ENCODE data around the gene MDN1. TPM values are rescaled to one million over a fixed set of nuclear protein-coding genes. Genes with fewer than 3 reads are reported as not detected.
A peak's percentile ranks its signal among the peaks of the same experiment; 100 is the strongest.

The MDN1 gene
- total and polyA plus RNA-seq, 2 of the 13 experiments (the other 11 are each of a cell fraction or from before 2014, with no cell fraction given) = 18.8 to 52.9 TPM

GRCh38 chr6:89819336-89820130 lies at the start of gene MDN1 (continued):
- TF ChIP-seq TRAFD1 (CRISPR knock-in tag; IDR thresholded peaks at IDR 0.05; ENCODE audit: borderline replicate concordance) (0 out of 2 replicates have a peak, but pooled peaks have one; percentile 72), SSRP1 (CRISPR knock-in tag; IDR thresholded peaks at IDR 0.05) (no peak), ZNF235 (CRISPR knock-in tag; IDR thresholded peaks at IDR 0.05; ENCODE audit: borderline replicate concordance) (no peak), ZNF260 (CRISPR knock-in tag; IDR thresholded peaks at IDR 0.05; ENCODE audit: borderline replicate concordance, low read depth) (no peak), SMAD1 (CRISPR knock-in tag; IDR thresholded peaks at IDR 0.05; ENCODE audit: borderline replicate concordance, low read depth) (peak; percentile 77; the same call in 1 of the 2 replicates), ZNF234 (CRISPR knock-in tag; conservative IDR thresholded peaks at IDR 0.05) (no peak; the same call in 1 of the 2 replicates), ZNF543 (CRISPR knock-in tag; IDR thresholded peaks at IDR 0.05) (no peak), RCOR2 (CRISPR knock-in tag; IDR thresholded peaks at IDR 0.05) (no peak; the same call in 1 of the 2 replicates), GFI1 (CRISPR knock-in tag; IDR thresholded peaks at IDR 0.05; ENCODE audit: borderline replicate concordance) (no peak; the same call in 1 of the 2 replicates), DR1 (CRISPR knock-in tag; IDR thresholded peaks at IDR 0.05) (peak; percentile 35; the same call in 1 of the 2 replicates), PRPF4 (IDR thresholded peaks at IDR 0.05; ENCODE audit: low read depth, low read length, poor library complexity, severe bottlenecking) (no peak), GATAD1 (CRISPR knock-in tag; IDR thresholded peaks at IDR 0.05) (peak; percentile 99), KDM5B (CRISPR knock-in tag; IDR thresholded peaks at IDR 0.05; ENCODE audit: borderline replicate concordance) (peak; percentile 71; the same call in 1 of the 2 replicates), ZNF547 (CRISPR knock-in tag; IDR thresholded peaks at IDR 0.05) (peak; percentile 84; the same call in 1 of the 2 replicates), THRA (CRISPR knock-in tag; IDR thresholded peaks at IDR 0.05; ENCODE audit: borderline replicate concordance) (peak; percentile 71)
- TF ChIP-seq, protein P1, sequence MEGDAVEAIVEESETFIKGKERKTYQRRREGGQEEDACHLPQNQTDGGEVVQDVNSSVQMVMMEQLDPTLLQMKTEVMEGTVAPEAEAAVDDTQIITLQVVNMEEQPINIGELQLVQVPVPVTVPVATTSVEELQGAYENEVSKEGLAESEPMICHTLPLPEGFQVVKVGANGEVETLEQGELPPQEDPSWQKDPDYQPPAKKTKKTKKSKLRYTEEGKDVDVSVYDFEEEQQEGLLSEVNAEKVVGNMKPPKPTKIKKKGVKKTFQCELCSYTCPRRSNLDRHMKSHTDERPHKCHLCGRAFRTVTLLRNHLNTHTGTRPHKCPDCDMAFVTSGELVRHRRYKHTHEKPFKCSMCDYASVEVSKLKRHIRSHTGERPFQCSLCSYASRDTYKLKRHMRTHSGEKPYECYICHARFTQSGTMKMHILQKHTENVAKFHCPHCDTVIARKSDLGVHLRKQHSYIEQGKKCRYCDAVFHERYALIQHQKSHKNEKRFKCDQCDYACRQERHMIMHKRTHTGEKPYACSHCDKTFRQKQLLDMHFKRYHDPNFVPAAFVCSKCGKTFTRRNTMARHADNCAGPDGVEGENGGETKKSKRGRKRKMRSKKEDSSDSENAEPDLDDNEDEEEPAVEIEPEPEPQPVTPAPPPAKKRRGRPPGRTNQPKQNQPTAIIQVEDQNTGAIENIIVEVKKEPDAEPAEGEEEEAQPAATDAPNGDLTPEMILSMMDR (CRISPR knock-in tag; IDR thresholded peaks at IDR 0.05) = no peak; the same call in 1 of the 2 replicates
- TF ChIP-seq, protein P2, sequence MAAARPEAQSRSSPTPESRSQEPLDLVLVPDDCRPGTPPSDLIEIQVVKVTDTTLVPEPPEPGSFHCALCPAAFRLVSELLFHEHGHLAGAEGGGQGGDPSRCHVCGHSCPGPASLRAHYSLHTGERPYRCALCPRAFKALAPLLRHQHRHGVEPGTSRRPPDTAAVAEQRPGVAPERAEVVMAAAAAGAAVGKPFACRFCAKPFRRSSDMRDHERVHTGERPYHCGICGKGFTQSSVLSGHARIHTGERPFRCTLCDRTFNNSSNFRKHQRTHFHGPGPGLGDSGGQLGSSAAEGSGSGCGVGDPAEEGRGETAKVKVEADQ (CRISPR knock-in tag; IDR thresholded peaks at IDR 0.05; ENCODE audit: borderline replicate concordance) = peak; percentile 81
- TF ChIP-seq, protein P3, sequence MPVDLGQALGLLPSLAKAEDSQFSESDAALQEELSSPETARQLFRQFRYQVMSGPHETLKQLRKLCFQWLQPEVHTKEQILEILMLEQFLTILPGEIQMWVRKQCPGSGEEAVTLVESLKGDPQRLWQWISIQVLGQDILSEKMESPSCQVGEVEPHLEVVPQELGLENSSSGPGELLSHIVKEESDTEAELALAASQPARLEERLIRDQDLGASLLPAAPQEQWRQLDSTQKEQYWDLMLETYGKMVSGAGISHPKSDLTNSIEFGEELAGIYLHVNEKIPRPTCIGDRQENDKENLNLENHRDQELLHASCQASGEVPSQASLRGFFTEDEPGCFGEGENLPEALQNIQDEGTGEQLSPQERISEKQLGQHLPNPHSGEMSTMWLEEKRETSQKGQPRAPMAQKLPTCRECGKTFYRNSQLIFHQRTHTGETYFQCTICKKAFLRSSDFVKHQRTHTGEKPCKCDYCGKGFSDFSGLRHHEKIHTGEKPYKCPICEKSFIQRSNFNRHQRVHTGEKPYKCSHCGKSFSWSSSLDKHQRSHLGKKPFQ (CRISPR knock-in tag; IDR thresholded peaks at IDR 0.05; ENCODE audit: insufficient replicate concordance) = peak; percentile 39

Measured in HepG2 (cell line).